Cerebellar cortex (tissue), 1 donor: ENCODE measurements around the gene NRSN2.
A peak's percentile ranks its signal among the peaks of the same experiment; 100 is the strongest.
"Not testable (repeated sequence)": the region's sequence is repeated elsewhere in the genome, so short reads cannot be mapped to it uniquely, and the experiment has no call there.

Source experiments
- DNase-seq: peaks from one replicate; pipeline ENCODE4 v3.0.0-alpha.2; 2015; ENCODE audit warnings: low spot score

The NRSN2 gene

GRCh38 chr20:325045-325888 lies 21.6 kb upstream of the NRSN2 start, which contains the start of gene SOX12:
SOX12 (plus strand) TSS chr20:325552; CDS start chr20:325925, 373 bp downstream.
- peak; percentile 96 for DNase-seq

- DNase-seq: peak; percentile 55
These were observed 20.8 kb upstream of the NRSN2 start for GRCh38 chr20:325889-326644.

GRCh38 chr20:326645-327185 lies 20.2 kb upstream of the NRSN2 start:
- DNase-seq: peak; percentile 25

DNA sequence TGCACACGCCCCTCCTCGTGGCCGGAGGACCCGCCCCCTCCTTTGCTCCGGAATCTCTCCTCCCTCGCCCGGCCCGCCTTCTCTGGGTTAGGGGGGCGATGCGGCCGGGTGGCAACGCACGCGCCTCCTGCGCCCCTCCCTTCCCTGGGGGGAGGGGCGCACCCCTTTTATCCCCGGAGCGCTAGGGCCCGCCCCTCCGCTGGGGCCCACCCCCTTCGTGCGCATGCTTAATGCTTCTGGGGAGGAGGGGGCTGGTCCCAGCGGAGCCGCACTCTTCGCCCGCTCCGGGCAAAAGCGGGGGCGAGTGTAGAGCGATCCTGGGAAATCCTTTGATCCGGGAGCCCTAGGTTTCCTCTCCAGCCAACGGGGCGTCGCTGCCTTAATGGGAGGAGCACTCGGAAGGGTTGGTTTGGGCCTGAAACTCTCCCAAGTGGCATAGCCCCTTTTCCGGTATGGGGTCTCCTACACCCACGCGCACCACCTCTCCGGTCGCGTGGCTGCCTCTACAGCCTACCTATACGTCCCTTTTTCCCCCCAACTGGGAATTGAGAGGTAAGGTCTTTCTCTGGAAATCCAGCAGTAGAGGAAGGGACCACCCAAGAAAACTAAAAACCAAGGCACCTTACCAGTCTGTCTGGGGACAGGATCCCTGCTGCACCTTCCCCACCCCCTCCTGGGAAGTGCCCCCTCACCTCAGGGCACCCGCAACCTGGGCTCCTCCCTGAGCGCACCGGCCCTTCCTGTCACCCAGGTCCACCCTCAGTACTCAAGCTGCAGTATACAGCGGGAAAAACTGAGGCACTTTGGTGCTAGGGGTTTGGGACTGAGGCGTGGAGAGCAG lies 19.5 kb upstream of the NRSN2 start:
- peak; percentile 88 for DNase-seq

DNA sequence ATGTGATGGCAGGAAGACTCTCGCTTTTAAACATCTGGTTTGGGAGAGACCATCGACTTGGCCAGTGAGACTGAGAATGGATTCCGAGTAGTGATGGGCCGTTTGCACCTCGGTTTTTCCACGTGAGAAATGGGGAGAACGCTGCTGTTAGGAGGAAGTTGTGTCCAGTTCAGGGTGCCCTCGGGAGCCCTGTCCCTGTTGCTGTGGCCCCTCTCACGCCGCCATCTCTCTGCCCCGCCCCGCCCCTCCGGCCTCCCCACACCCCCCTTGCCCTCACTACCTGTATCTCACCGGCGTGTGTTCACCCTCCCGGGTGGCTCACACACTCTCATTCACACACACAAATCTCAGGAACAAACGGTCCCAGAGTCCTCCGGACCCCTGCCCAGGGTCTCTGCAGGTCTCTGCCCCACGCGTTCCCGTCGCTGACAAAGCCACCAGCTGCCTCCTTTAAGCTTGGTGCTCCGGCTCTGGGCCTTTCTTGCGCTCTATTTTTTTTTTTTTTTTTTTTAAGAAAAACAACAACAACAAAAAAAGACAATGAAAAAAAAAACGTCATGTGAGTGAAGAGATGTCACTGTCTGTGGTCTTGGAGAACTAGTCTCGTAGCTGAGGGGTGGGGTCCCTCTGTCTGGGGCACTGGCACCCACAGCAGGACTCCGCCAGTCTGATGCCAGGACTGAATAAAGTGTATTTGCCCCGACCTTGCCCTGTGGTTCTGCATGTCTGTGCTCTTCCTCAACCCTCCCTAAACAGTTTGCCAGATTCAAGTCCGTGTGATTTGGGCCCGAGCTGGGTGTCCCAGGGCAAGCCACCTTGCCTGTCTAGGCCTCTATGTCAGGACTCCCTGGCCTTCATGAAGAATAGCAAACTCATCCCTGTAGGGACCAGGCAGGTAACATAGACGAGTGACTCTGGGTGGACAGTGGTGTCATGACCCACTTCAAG lies 18.6 kb upstream of the NRSN2 start:
- peak; percentile 25 for DNase-seq

GRCh38 chr20:328975-329695 lies 17.8 kb upstream of the NRSN2 start:
- DNase-seq: no peak

DNA sequence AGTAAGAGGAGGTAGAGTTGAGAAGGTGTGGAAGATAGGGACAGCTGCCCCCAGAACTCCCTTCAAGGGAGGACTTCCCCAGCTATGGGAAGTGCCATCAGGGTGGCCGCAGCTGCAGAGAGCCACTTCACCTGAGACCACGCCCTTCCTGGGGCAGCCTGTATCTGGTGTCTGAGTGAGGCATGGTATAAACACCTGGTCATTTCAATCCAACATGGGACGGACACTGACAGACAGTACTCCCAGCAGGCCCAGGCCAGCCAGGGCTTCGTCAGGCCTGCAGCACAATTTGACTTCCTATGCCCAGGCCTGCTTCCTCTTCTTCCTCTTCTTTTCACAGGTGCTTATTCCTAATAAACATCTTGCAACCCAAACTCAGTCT lies 17.1 kb upstream of the NRSN2 start:
- DNase-seq: no peak

GRCh38 chr20:330233-331149 lies 16.4 kb upstream of the NRSN2 start:
- DNase-seq: peak; percentile 86

DNA sequence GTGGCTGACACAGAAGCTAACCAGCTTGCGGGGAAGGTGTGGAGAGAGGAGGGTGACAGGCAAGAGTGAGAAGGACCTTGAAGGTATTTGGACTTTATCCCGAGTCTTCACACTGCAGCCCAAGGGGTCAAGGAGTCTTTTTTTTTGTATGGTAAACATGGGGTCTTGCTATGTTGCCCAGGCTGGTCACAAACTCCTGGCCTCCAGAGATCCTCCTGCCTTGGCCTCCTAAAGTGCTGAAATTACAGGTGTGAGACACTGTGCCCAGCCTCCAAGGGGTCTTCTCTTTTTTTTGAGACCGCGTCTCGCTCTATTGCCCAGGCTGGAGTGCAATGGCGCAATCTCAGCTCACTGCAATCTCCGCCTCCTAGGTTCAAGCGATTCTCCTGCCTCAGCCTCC lies 12.3 kb upstream of the NRSN2 start:
- no peak for DNase-seq

GRCh38 chr20:336040-336439 lies 10.9 kb upstream of the NRSN2 start:
- DNase-seq: not testable (repeated sequence)

DNA sequence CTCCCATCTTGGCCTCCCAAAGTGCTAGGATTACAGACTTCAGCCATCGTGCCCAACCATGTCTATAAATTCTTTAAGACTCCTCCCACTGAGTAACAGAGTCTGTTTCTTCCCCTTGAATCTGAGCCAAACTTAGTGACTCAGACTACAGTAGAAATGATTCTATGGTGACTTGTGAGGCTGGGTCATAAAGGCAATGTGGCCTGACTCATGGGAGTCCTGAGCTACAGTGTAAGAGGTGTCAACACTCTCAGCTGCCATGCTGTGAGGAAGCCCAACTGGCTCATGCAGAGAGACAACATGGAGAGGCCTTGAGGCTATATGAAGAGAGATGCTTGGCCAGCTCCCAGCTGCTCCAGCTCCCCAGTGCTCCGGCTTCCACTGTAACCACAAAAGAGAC lies 5.2 kb upstream of the NRSN2 start:
- no peak for DNase-seq

DNA sequence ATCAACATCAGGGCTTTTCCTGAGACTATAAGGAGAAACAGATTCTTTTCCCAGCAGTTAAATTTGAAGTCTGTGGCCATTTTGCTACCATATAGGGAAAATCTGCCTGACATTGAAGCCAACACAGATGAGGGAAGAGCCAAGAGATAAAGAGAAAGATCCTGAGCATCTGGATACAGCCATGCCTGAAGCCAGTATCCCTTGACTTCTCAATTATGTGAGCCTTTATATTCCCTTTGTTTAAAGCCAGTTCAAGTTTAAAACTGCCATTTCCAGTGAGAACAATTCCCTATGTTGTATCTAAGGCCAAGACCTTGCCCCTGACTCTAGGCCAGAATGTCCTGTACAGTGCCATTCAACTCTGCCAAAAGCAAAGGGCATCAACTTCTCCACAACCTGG lies 3.8 kb upstream of the NRSN2 start:
- no peak for DNase-seq

DNA sequence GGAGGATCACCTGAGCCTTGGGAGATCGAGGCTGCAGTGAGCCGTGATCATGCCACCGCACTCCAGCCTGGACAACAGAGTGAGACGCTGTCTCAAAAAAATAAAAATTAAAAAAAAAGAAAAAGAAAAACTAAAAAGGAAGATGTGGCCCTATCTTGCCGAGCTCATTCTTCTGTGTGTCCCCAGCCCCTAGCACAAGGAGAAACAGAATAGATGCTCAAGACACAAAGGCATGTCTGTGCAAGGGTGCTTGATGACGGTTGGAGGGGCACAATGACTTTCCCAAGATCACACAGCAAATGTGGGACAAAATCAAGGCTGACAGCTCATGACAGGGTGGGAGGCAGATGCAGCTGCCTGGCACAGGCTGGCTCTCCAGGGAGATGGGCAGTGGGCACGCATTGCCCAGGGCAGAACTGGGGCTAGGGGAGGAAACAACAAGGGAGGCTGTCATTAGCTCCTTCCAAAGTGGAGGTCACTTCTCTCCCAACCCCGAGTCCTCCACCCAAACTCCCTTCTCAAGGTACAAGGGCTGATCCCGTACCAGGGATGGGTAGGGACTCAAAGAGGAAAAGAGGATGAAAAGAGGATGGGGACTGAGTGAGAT lies 775 bp upstream of the NRSN2 start:
- no peak for DNase-seq

- DNase-seq: no peak
These were observed 367 bp downstream of the NRSN2 start for GRCh38 chr20:347317-347639.

GRCh38 chr20:347640-348484 lies 951 bp downstream of the NRSN2 start:
- peak; percentile 95 for DNase-seq

GRCh38 chr20:348972-349841 lies 2.3 kb downstream of the NRSN2 start:
- DNase-seq: no peak

- DNase-seq: peak; percentile 66
These were observed 6.3 kb downstream of the NRSN2 start for GRCh38 chr20:353166-353565.
